Measurements from ENCODE around the gene OR1I1. TPM values are rescaled to one million over a fixed set of nuclear protein-coding genes. Genes with fewer than 3 reads are reported as not detected.

OR1I1 gene, protein sequence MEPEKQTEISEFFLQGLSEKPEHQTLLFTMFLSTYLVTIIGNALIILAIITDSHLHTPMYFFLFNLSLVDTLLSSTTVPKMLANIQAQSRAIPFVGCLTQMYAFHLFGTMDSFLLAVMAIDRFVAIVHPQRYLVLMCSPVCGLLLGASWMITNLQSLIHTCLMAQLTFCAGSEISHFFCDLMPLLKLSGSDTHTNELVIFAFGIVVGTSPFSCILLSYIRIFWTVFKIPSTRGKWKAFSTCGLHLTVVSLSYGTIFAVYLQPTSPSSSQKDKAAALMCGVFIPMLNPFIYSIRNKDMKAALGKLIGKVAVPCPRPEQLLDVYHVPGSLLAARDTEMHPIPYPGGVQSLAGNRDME
- total RNA-seq (not detected), polyA plus RNA-seq (ENCODE audit: insufficient read length in 2 of 2) (under 1 TPM; 0.05 to 0.09 TPM)
- long read RNA-seq, donor 1: 0 reads
- long read RNA-seq, donor 2: 0 reads
- long read RNA-seq, donor 3: 0 reads
- long read RNA-seq, donor 4: 0 reads

DNA sequence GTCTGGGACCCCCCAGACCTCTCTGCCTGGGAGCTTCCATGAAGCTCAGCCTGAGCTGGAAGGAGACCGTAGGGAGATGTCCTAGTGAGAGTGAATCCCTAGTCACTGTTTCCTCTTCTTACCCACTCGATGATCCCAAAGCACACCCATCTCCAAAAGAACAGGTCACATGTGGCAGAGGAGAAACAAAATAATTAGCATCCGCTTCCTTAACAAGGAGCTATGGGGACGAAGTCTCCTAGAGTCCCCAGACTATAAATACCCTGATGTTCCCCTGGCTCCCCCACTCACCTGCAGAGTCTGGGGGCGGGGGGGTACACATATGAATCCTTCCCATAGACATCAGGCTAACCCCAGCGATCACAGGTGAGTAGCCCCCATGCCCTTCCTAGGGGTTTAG, at the start of gene OR1I1:
TSS of gene OR1I1 (plus strand) at position 301 of the 400 bp plus-strand sequence. CDS start 4,855 bp downstream, outside the sequence.
- no peaks in the 10 kb centered on the region for H3K4me1 ChIP-seq (ENCODE audit: control insufficient read depth, insufficient read depth, low read length)
- no peaks in the 10 kb centered on the region for H3K27me3 ChIP-seq (ENCODE audit: control insufficient read depth, insufficient read depth, low read length)
- no peaks in the 10 kb centered on the region for H3K9me3 ChIP-seq (ENCODE audit: control insufficient read depth, insufficient read depth, low read length)

GRCh38 chr19:15035795-15036311, 46.2 kb upstream of the OR1I1 start:
- Histone ChIP-seq H3K27ac (ENCODE audit: low read depth, low read length) (no peak overlapping the region), H3K36me3 (ENCODE audit: control insufficient read depth, insufficient read depth, low read length) (no peaks in the 10 kb centered on the region), H3K4me3 (ENCODE audit: low read depth, low read length) (no peak overlapping the region), H3K9me3 (ENCODE audit: control insufficient read depth, insufficient read depth, low read length) (no peaks in the 10 kb centered on the region), H3K27me3 (ENCODE audit: control insufficient read depth, insufficient read depth, low read length) (peaks cover 2% of the 10 kb centered on the region), H3K4me1 (ENCODE audit: control insufficient read depth, insufficient read depth, low read length) (peaks cover 3% of the 10 kb centered on the region)
- no CpG with 5 or more reads among the region's 1 CpG for WGBS (ENCODE audit: insufficient coverage)
- DNase-seq (ENCODE audit: low read depth in 4 of 6, low spot score in 6 of 6): no peak

More for the DNA sequence above, at the start of gene OR1I1:
- no peaks in the 10 kb centered on the region for H3K36me3 ChIP-seq (ENCODE audit: control insufficient read depth, insufficient read depth, low read length)
- H3K4me3 ChIP-seq (ENCODE audit: low read depth, low read length): no peak within 1 kb of the TSS
- no peak within 1 kb of the TSS for H3K27ac ChIP-seq (ENCODE audit: low read depth, low read length)
- whole genome bisulfite sequencing (ENCODE audit: insufficient coverage): 45% methylated on average over 4 of the region's 6 CpGs
- DNase-seq (ENCODE audit: low read depth in 4 of 6, low spot score in 6 of 6): no peak

DNA sequence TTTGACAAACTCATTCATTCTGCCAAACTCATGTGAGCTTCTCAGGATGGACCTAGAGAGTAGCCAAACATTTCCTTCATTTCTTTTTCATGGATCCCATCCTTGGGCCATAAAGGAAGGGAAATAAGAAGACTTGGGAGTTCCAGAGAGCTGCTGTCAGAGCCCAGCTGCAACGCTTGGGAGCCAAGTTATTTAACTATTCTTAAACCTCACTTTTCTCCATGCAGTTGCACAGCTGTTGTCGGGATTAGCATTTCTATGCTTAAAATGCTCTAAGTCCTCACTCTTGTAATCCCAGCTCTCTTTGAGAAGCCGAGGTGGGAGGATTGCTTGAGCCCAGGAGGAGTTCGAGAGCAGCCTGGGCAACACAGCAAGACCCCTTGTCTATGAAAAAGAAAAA, 44.4 kb upstream of the OR1I1 start:
- Histone ChIP-seq H3K4me3 (ENCODE audit: low read depth, low read length) (no peak overlapping the region), H3K27me3 (ENCODE audit: control insufficient read depth, insufficient read depth, low read length) (peaks cover 2% of the 10 kb centered on the region), H3K27ac (ENCODE audit: low read depth, low read length) (no peak overlapping the region), H3K4me1 (ENCODE audit: control insufficient read depth, insufficient read depth, low read length) (peaks cover 3% of the 10 kb centered on the region), H3K36me3 (ENCODE audit: control insufficient read depth, insufficient read depth, low read length) (no peaks in the 10 kb centered on the region), H3K9me3 (ENCODE audit: control insufficient read depth, insufficient read depth, low read length) (no peaks in the 10 kb centered on the region)
- WGBS (ENCODE audit: insufficient coverage): no CpG with 5 or more reads among the region's 4 CpGs
- DNase-seq (ENCODE audit: low read depth in 4 of 6, low spot score in 6 of 6): peak in 2 of 6 donors; percentile 6 to 39

DNA sequence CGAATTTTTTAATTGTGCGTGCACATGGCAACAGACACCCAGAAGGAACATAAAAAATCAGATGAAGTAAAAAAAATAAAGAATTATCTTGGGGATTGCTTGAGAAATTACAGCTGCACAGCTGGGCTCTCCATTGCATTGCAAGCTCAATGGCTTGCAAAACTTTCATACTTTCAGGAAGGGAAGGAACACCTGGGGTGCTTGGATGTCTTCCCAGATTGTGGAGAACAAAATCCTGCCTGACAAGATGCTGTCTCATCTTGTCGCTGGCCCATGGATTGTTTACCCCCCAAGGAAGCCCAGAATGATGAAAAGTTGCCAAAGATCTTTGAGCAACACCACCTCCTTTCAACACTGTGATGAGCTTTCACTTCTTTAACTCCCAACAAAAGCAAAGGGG, 43.7 kb upstream of the OR1I1 start:
- H3K27me3 ChIP-seq (ENCODE audit: control insufficient read depth, insufficient read depth, low read length): peaks cover 2% of the 10 kb centered on the region
- H3K4me3 ChIP-seq (ENCODE audit: low read depth, low read length): no peak overlapping the region
- DNase-seq (ENCODE audit: low read depth in 4 of 6, low spot score in 6 of 6): peak in 4 of 6 donors; percentile 29 to 87 (median 56)
- H3K36me3 ChIP-seq (ENCODE audit: control insufficient read depth, insufficient read depth, low read length): no peaks in the 10 kb centered on the region
- no peak overlapping the region for H3K27ac ChIP-seq (ENCODE audit: low read depth, low read length)
- WGBS (ENCODE audit: insufficient coverage): no CpG with 5 or more reads among the region's 3 CpGs
- H3K9me3 ChIP-seq (ENCODE audit: control insufficient read depth, insufficient read depth, low read length): no peaks in the 10 kb centered on the region
- peaks cover 3% of the 10 kb centered on the region for H3K4me1 ChIP-seq (ENCODE audit: control insufficient read depth, insufficient read depth, low read length)

DNA sequence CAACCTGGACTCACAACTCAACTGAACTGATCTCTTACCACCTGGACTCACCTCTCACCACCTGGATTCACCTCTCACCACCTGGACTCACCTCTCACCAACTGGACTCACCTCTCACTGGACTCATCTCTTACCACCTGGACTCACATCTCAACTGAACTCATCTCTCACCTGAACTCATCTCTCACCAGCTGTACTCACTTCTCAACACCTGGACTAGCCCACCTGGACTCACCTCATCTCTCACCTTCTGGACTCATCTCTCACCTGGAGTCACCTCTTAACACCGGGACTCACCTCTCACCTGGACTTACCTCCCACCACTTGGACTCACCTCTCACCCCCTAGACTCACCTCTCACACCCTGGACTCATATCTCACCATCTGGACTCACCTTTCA, 40.0 kb upstream of the OR1I1 start:
- H3K4me1 ChIP-seq (ENCODE audit: control insufficient read depth, insufficient read depth, low read length): peaks cover 3% of the 10 kb centered on the region
- 63% methylated on average over 1 of the region's 1 CpG for WGBS (ENCODE audit: insufficient coverage)
- no peaks in the 10 kb centered on the region for H3K27me3 ChIP-seq (ENCODE audit: control insufficient read depth, insufficient read depth, low read length)
- no peaks in the 10 kb centered on the region for H3K36me3 ChIP-seq (ENCODE audit: control insufficient read depth, insufficient read depth, low read length)
- H3K27ac ChIP-seq (ENCODE audit: low read depth, low read length): no peak overlapping the region
- no peaks in the 10 kb centered on the region for H3K9me3 ChIP-seq (ENCODE audit: control insufficient read depth, insufficient read depth, low read length)
- DNase-seq (ENCODE audit: low read depth in 4 of 6, low spot score in 6 of 6): no peak
- H3K4me3 ChIP-seq (ENCODE audit: low read depth, low read length): no peak overlapping the region

DNA sequence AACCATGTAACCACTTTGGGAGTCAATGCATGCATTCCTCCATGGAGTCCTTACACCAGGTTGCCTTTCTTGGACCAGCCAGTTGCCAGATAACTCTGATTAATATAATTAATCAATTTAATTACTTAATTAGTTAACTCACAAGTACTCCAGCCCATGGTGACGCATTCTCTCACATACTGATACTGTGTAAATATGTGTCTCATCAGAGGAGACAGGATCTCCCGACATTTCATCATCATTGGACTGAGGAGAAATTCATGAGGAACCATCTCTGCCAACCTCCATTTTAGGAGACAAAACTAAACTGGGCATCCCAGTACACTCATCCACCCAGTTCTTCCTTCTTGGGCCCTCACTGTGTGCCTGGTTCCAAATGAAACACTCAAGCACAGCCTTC, 39.2 kb upstream of the OR1I1 start:
- no peak for DNase-seq (ENCODE audit: low read depth in 4 of 6, low spot score in 6 of 6)
- Histone ChIP-seq H3K36me3 (ENCODE audit: control insufficient read depth, insufficient read depth, low read length) (no peaks in the 10 kb centered on the region), H3K27me3 (ENCODE audit: control insufficient read depth, insufficient read depth, low read length) (no peaks in the 10 kb centered on the region), H3K4me1 (ENCODE audit: control insufficient read depth, insufficient read depth, low read length) (no peaks in the 10 kb centered on the region), H3K9me3 (ENCODE audit: control insufficient read depth, insufficient read depth, low read length) (no peaks in the 10 kb centered on the region), H3K27ac (ENCODE audit: low read depth, low read length) (no peak overlapping the region), H3K4me3 (ENCODE audit: low read depth, low read length) (no peak overlapping the region)
- WGBS (ENCODE audit: insufficient coverage): 100% methylated on average over 1 of the region's 2 CpGs

DNA sequence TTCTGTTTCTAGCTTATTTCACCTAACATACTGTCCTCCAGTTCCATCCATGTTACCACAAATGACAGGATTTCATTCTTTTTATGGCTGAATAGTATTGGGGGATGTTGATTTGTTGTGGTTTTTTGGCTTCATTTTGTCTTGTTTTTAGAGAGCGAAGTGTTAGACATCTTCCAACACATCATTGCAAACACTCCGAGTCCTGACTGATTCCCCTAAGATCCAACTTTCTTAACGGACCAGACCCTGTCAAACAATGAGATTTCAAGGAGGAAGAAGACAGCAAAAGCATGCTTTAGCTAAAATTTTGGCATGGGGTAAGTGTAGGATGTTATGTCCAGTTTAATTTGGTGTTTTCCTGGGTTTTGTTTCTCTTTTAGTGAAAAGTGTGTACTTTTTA, 36.5 kb upstream of the OR1I1 start:
- H3K27ac ChIP-seq (ENCODE audit: low read depth, low read length): no peak overlapping the region
- WGBS (ENCODE audit: insufficient coverage): no CpG with 5 or more reads among the region's 3 CpGs
- no peaks in the 10 kb centered on the region for H3K27me3 ChIP-seq (ENCODE audit: control insufficient read depth, insufficient read depth, low read length)
- no peaks in the 10 kb centered on the region for H3K36me3 ChIP-seq (ENCODE audit: control insufficient read depth, insufficient read depth, low read length)
- H3K4me1 ChIP-seq (ENCODE audit: control insufficient read depth, insufficient read depth, low read length): no peaks in the 10 kb centered on the region
- no peak overlapping the region for H3K4me3 ChIP-seq (ENCODE audit: low read depth, low read length)
- DNase-seq (ENCODE audit: low read depth in 4 of 6, low spot score in 6 of 6): no peak
- no peaks in the 10 kb centered on the region for H3K9me3 ChIP-seq (ENCODE audit: control insufficient read depth, insufficient read depth, low read length)

- H3K36me3 ChIP-seq (ENCODE audit: control insufficient read depth, insufficient read depth, low read length): no peaks in the 10 kb centered on the region
- H3K27me3 ChIP-seq (ENCODE audit: control insufficient read depth, insufficient read depth, low read length): no peaks in the 10 kb centered on the region
- whole genome bisulfite sequencing (ENCODE audit: insufficient coverage): 80% methylated on average over 4 of the region's 11 CpGs
- no peak overlapping the region for H3K4me3 ChIP-seq (ENCODE audit: low read depth, low read length)
- DNase-seq (ENCODE audit: low read depth in 4 of 6, low spot score in 6 of 6): no peak
- no peaks in the 10 kb centered on the region for H3K9me3 ChIP-seq (ENCODE audit: control insufficient read depth, insufficient read depth, low read length)
- no peaks in the 10 kb centered on the region for H3K4me1 ChIP-seq (ENCODE audit: control insufficient read depth, insufficient read depth, low read length)
- no peak overlapping the region for H3K27ac ChIP-seq (ENCODE audit: low read depth, low read length)
These were observed 34.3 kb upstream of the OR1I1 start for GRCh38 chr19:15047680-15048079.

GRCh38 chr19:15048128-15048527, 33.9 kb upstream of the OR1I1 start:
- H3K9me3 ChIP-seq (ENCODE audit: control insufficient read depth, insufficient read depth, low read length): no peaks in the 10 kb centered on the region
- peak in 1 of 6 donors; percentile 11 for DNase-seq (ENCODE audit: low read depth in 4 of 6, low spot score in 6 of 6)
- H3K27me3 ChIP-seq (ENCODE audit: control insufficient read depth, insufficient read depth, low read length): no peaks in the 10 kb centered on the region
- no peaks in the 10 kb centered on the region for H3K4me1 ChIP-seq (ENCODE audit: control insufficient read depth, insufficient read depth, low read length)
- no peak overlapping the region for H3K4me3 ChIP-seq (ENCODE audit: low read depth, low read length)
- H3K27ac ChIP-seq (ENCODE audit: low read depth, low read length): no peak overlapping the region
- no CpG with 5 or more reads among the region's 5 CpGs for WGBS (ENCODE audit: insufficient coverage)
- no peaks in the 10 kb centered on the region for H3K36me3 ChIP-seq (ENCODE audit: control insufficient read depth, insufficient read depth, low read length)
